Activated T-cell treated with anti-CD3 and anti-CD28 coated beads, Interleukin-2, amount 50 U/mL, for 4 hours (primary cell): ENCODE results near the gene MAGOHB. TPM values are rescaled to one million over a fixed set of nuclear protein-coding genes. Genes with fewer than 3 reads are reported as not detected.
"Not testable (repeated sequence)": the region's sequence is repeated elsewhere in the genome, so short reads cannot be mapped to it uniquely, and the experiment has no call there.

Source experiments
- ATAC-seq, 2 donors: fragments of 200-7000 bp; cut with Tn5 transposase; one replicate each; pipeline ENCODE4 v1.10.0; 2021
- DNase-seq: peaks from one replicate; pipeline ENCODE4 v3.0.0-alpha.2; 2020
- H3K27me3 Mint-ChIP-seq: one replicate; pipeline ENCODE4 v1.8.0; 2021; ENCODE audit warnings: low read depth, mixed read lengths
- H3K36me3 Mint-ChIP-seq: one replicate; pipeline ENCODE4 v1.8.0; 2022; ENCODE audit warnings: mixed read lengths; ENCODE audit not compliant: insufficient read depth
- H3K4me1 Mint-ChIP-seq: one replicate; pipeline ENCODE4 v1.8.0; 2021; ENCODE audit warnings: low read depth, mixed read lengths
- H3K4me3 Mint-ChIP-seq: one replicate; pipeline ENCODE4 v1.8.0; 2021; ENCODE audit warnings: mild to moderate bottlenecking, moderate library complexity, mixed read lengths
- H3K9me3 Mint-ChIP-seq: one replicate; pipeline ENCODE4 v1.8.0; 2021; ENCODE audit warnings: mixed read lengths
- total RNA-seq, 3 donors: library from RNA; stranded (reverse); gene quantifications; one replicate each; pipeline ENCODE4 v1.2.1, GENCODE V29; 2021

Gene MAGOHB
- total RNA-seq, 3 donors from 2014 or later = 78.1 to 104 (median 98.0) TPM

DNA sequence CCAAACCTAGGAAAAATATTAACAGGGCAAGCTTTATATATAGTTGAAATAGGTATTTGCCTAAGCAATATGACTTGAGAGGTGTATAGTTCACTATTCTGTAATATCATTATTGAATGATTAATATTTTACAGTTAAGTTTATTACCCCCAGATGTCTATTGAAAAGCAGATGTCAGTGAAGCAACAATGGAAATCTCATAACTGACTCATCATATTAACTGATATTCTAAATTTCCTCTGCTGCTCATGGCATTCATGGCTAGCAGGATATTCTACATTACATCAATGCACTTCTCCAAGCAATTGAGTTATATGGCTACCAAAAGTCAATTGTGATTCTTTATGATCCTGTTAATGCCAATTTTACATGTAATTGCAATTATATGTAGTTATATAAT lies 9.7 kb upstream of the MAGOHB start:
- DNase-seq (no peak), ATAC-seq (no peak)
- Mint-ChIP-seq H3K9me3 (no peaks in the 10 kb centered on the region), H3K4me3 (no peak overlapping the region), H3K27me3 (peaks cover 32% of the 10 kb centered on the region), H3K36me3 (no peaks in the 10 kb centered on the region), H3K4me1 (no peaks in the 10 kb centered on the region)

DNA sequence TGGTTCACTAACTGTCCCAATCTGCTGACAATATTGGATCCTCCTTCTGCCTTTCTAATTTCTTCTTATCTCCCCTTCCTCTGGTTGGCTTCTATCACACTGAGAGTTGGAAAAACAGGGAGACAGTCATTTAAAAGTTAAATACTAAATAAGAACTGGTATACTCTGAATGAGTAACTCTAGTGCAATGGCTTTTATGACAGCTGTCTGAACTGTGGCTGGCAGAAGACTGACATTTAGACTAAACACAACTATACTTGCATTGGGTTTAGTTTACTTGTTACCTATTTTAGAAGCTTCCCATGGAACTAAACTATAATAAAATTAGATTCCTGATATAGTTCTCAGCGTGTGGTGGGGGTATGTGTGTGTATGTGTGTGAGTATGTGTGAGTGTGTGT lies 7.9 kb upstream of the MAGOHB start:
- DNase-seq (no peak), ATAC-seq (no peak)
- Mint-ChIP-seq H3K36me3 (no peaks in the 10 kb centered on the region), H3K9me3 (no peaks in the 10 kb centered on the region), H3K4me1 (no peaks in the 10 kb centered on the region), H3K4me3 (no peak overlapping the region), H3K27me3 (peaks cover 29% of the 10 kb centered on the region)

DNA sequence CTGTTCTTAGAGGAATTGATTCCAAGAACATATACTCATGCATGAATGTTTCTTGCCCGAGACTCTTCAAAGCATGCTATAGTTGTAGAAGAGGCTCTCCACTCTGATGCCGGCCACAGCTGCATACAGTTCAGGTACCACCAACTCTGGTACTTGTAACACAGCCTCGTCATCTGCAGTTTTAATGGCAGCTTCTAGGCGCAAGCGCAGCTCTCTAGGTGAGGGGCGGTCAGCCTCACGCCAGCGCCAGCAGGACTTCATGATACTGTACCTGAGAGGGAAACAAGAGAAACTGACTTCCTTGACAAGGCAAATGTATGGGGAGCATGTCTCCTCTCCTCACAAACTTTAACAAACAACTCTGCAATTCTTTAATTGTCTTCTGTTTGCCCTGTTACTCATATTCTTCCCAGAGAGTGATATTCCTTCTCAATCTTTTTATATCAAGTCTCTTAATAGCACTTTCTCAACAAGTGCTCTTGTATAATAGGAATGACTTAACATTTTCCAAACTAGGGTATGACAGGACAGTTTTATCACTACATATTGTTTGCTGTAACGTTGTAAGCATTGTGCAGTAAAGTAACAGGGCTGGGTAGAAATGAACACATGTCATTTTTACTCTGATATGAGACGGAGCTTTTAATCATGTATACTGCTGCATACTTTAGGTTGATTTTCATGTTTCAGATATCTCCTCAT lies 6.8 kb upstream of the MAGOHB start:
- Mint-ChIP-seq H3K36me3 (no peaks in the 10 kb centered on the region), H3K9me3 (no peaks in the 10 kb centered on the region), H3K4me1 (peaks cover under 1% of the 10 kb centered on the region), H3K4me3 (no peak overlapping the region), H3K27me3 (peaks cover 26% of the 10 kb centered on the region)
- no peak for ATAC-seq
- DNase-seq = no peak

DNA sequence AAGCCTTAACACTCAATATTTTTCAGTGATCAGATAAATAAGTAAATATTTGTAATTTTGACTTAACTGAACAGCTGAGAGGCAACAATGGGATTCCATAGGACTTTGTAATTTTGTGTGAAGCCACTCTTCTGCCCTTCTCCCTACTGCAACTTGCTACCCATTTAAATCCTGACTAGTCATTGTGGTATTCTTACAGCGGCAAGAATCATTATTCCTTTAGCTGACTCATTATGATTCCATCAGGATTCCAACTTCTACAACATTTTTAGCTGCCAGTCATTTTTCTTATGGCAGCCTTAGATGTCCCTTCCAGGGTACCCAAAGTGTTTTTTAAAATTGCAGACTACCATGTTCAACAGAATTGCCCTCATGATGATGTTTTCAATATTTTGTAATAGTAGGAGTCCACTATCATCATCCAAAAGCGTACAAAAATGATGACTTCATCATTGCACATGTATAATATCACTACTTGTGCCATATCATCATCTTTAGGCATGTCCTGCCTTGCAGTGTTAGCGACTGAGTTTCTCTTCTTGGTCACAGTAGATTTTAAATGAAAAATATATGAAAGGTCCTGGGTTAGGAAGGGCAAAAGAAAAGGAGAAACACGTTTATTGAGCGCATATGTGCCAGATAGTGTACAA lies 5.1 kb upstream of the MAGOHB start:
- Mint-ChIP-seq H3K9me3 (no peaks in the 10 kb centered on the region), H3K4me1 (peaks cover 8% of the 10 kb centered on the region), H3K36me3 (no peaks in the 10 kb centered on the region), H3K4me3 (no peak overlapping the region), H3K27me3 (peaks cover 26% of the 10 kb centered on the region)
- ATAC-seq = no peak
- DNase-seq = no peak

DNA sequence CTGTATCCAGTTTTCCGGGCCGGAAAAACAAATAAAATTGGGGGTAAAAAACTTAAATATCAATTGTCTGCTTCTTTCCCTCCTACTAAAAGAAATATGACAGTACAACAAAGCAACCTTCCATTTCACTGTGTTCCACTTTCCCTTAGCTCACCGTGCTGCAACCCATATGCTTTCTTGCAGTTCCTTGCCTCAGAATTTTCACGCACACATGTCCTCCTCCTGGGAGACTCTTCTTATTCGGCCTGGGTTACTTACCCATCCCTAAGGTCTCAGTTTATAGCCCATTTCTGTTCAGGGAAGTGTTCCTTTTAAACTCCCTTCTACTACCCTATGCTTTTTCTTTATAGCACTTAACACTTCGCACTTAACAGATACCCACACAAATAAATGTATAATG lies 4.5 kb upstream of the MAGOHB start:
- ATAC-seq = no peak
- H3K4me1 Mint-ChIP-seq = peaks cover 12% of the 10 kb centered on the region
- peaks cover 26% of the 10 kb centered on the region for H3K27me3 Mint-ChIP-seq
- H3K36me3 Mint-ChIP-seq = peaks cover 2% of the 10 kb centered on the region
- H3K4me3 Mint-ChIP-seq = no peak overlapping the region
- no peaks in the 10 kb centered on the region for H3K9me3 Mint-ChIP-seq
- no peak for DNase-seq

DNA sequence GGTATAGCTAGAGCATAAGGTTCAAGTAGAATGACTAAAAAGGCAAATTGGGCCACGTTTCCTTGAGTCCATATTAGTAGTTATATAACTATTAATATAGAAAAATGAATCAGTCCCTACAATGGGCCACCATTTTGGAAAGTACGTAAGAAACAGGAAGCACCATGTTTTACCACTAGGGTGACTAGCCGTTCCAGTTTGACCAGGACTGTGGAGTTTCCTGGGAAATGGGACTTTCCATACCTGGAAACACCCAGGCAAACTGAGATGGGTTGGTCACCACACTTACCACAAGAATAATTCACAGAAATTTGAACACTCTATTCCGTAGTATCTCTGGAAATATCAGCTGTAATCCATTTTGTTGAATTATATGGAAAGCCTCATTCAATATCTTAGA lies 2.1 kb upstream of the MAGOHB start:
- H3K4me3 Mint-ChIP-seq = no peak overlapping the region
- no peak for ATAC-seq

DNA sequence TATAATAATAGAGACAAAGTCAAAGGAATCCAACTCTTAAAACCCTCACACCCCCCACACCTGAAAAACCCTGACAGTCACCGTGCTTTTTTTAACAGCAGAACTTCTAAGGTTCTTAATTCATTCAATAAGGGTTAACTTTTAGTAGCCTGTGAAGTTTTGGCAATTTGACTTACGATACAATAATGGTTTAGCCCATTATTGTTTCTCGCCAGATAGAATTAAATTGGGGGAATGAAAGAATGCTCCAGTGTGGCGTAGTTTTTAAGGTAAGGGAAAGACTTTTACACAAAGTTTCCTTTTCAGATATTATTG lies 604 bp upstream of the MAGOHB start:
- Mint-ChIP-seq H3K4me1 (peaks cover 25% of the 10 kb centered on the region), H3K36me3 (peaks cover 20% of the 10 kb centered on the region), H3K4me3 (peak overlapping the region; percentile 100), H3K27me3 (peaks cover 7% of the 10 kb centered on the region), H3K9me3 (no peaks in the 10 kb centered on the region)
- DNase-seq (no peak), ATAC-seq (peak in 1 of 2 donors; percentile 61)

More for the DNA sequence above, 2.1 kb upstream of the MAGOHB start:
- Mint-ChIP-seq H3K4me1 (peaks cover 25% of the 10 kb centered on the region), H3K9me3 (no peaks in the 10 kb centered on the region), H3K36me3 (peaks cover 8% of the 10 kb centered on the region), H3K27me3 (peaks cover 18% of the 10 kb centered on the region)
- DNase-seq = no peak

DNA sequence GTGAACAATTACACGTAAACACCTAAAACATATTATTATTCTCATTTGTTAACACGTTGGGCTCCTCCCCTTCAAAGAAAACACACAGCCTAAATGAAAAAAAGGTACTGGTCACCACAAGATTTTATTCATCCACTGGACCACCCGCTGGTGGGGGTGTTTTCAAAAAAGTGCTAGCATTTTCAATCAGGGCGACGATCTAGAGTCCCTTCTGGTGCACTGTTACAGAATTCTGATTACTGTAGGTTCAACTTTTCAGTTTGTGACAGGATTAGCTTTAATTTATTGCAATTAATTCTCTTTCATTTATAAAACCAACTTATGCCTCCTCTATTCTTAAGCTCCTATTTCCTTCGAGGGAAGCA lies 443 bp downstream of the MAGOHB start:
- DNase-seq (no peak), ATAC-seq (peak in 1 of 2 donors; percentile 3)
- Mint-ChIP-seq H3K9me3 (no peaks in the 10 kb centered on the region), H3K4me1 (peaks cover 25% of the 10 kb centered on the region), H3K36me3 (peaks cover 20% of the 10 kb centered on the region), H3K27me3 (peaks cover 4% of the 10 kb centered on the region), H3K4me3 (peak overlapping the region; percentile 100)

DNA sequence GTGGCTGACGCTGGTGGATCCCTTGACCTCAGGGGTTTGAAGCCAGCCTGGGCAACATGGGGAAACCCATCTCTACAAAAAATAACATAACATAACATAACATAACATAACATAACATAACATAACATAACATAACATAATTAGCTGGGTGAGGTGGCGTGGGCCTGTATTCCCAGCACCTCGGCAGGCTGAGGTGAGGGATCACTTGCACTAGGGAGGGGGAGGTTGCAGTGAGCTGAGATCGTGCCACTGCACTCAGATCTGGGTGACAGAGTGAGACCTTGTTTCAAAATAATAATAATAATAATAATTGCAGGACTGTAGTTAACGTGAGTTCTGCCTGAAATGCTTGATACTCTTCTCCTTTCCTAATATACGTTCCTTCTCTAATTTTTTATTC lies 1.3 kb downstream of the MAGOHB start:
- peak overlapping the region; percentile 100 for H3K4me3 Mint-ChIP-seq
- ATAC-seq = no peak
- DNase-seq = no peak
- peaks cover 25% of the 10 kb centered on the region for H3K4me1 Mint-ChIP-seq
- H3K9me3 Mint-ChIP-seq = no peaks in the 10 kb centered on the region
- H3K27me3 Mint-ChIP-seq = no peaks in the 10 kb centered on the region
- H3K36me3 Mint-ChIP-seq = peaks cover 24% of the 10 kb centered on the region

DNA sequence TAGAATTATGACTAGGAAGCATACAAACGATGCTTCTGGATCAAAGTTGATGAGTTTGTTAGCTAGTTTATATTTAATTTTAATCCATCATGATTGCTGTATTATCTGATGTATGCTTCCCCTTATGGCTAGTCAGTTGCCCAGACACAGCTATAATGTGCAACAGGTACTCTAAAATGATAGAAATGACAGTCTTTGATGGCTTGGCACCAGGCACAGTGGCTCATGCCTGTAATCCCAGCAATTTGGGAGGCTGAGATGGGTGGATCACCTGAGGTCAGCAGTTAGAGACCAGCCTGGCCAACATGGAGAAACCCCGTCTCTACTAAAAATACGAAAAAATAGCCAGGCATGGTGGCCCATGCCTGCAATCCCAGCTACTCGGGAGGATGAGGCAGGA lies 2.2 kb downstream of the MAGOHB start:
- H3K9me3 Mint-ChIP-seq, H3K27me3 Mint-ChIP-seq, DNase-seq, ATAC-seq: not testable (repeated sequence)
- H3K36me3 Mint-ChIP-seq = peaks cover 26% of the 10 kb centered on the region
- peak overlapping the region; percentile 100 for H3K4me3 Mint-ChIP-seq
- H3K4me1 Mint-ChIP-seq = peaks cover 25% of the 10 kb centered on the region

DNA sequence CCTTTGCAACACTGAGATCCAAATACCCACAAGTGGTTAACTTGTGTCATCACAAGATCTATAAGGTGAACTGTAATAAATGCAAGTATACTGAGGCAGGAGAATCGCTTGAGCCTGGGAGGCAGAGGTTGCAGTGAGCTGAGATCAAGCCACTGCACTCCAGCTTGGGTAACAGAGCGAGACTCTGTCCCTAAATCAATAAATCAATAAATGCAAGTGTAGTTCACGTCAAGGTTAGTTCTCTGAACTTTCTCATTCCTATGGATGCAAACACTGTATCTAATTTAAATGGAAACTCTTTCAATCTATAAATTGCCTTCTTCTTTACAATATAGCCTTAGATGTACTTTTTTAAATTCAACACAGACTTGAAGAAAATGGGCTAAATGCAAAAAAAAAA lies 3.2 kb downstream of the MAGOHB start:
- peaks cover 24% of the 10 kb centered on the region for H3K4me1 Mint-ChIP-seq
- H3K27me3 Mint-ChIP-seq = no peaks in the 10 kb centered on the region

DNA sequence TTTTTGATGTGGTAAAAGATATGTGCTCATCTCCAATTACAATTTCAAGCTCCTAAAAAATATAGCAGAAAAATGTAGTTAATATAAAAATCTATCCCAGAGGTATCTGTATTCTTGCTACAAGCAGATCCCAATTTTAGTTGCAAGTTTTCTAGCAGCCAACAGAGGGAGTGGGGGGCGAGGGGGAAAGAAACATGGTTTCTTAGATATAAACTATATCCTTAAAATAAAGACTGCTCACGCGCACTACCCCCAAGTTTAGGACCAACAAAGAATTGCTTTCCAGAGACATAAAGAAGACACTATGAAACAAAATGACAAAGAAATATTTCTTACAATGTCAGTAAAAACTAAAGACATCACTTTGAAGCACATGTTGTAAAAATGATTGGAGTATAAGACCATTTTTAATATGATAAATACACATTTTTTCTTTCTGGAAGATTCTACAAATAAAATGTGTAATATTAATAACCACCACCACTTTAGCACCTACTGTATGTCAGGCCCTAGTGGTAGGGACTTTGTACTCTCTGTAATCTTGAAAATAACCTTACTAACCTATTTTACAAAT lies 5.4 kb downstream of the MAGOHB start:
- Mint-ChIP-seq H3K4me3 (no peak overlapping the region), H3K4me1 (peaks cover 14% of the 10 kb centered on the region), H3K27me3 (no peaks in the 10 kb centered on the region), H3K9me3 (no peaks in the 10 kb centered on the region), H3K36me3 (peaks cover 39% of the 10 kb centered on the region)
- ATAC-seq = no peak
- DNase-seq = no peak

More for the DNA sequence above, 3.2 kb downstream of the MAGOHB start:
- Mint-ChIP-seq H3K9me3 (no peaks in the 10 kb centered on the region), H3K36me3 (peaks cover 30% of the 10 kb centered on the region), H3K4me3 (no peak overlapping the region)
- DNase-seq (no peak), ATAC-seq (no peak)

DNA sequence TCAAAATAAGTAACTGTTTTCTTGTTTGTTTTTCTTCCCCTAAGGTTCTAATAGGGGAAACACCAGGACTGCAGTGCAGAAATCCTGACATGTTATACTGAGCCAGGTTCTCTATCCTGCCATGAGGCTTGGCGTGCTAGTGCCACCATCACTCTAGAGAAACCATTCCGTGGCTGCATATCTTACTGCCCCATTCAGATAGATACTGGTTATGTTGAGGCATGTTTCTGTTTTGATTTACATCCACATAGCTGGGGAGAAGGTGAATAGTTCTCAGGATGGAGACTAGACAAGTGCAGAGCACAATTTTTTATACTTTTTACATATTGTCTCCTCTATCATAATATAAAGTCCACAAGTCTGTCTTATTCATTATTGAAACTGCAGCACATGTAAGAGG lies 11.5 kb downstream of the MAGOHB start:
- no peak for DNase-seq
- H3K27me3 Mint-ChIP-seq = no peaks in the 10 kb centered on the region
- H3K4me1 Mint-ChIP-seq = peaks cover 6% of the 10 kb centered on the region
- H3K36me3 Mint-ChIP-seq = peaks cover 26% of the 10 kb centered on the region
- H3K9me3 Mint-ChIP-seq = no peaks in the 10 kb centered on the region
- ATAC-seq = no peak
- H3K4me3 Mint-ChIP-seq = no peak overlapping the region

DNA sequence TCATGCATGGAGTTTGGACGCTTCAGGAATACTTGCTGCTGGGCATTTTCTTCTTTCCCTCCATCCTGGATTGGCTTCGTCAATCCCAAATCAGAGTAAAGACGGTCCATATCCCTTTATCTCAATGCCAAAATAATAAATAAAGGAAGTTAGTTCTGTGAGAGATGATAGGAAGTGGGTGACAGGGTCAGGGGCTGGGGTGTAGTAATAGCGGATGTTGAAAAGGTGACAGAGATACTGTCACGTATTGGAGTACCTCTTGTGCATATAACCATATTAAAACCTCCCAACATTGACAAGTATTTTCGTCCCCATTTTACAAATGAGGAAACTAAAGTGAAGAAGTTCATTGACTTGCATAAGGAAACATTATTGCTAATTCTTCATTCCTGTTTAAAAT lies 12.4 kb downstream of the MAGOHB start:
- H3K9me3 Mint-ChIP-seq = no peaks in the 10 kb centered on the region
- no peak for ATAC-seq
- H3K27me3 Mint-ChIP-seq = no peaks in the 10 kb centered on the region
- peaks cover 34% of the 10 kb centered on the region for H3K36me3 Mint-ChIP-seq
- no peak for DNase-seq
- peaks cover 6% of the 10 kb centered on the region for H3K4me1 Mint-ChIP-seq
- no peak overlapping the region for H3K4me3 Mint-ChIP-seq

DNA sequence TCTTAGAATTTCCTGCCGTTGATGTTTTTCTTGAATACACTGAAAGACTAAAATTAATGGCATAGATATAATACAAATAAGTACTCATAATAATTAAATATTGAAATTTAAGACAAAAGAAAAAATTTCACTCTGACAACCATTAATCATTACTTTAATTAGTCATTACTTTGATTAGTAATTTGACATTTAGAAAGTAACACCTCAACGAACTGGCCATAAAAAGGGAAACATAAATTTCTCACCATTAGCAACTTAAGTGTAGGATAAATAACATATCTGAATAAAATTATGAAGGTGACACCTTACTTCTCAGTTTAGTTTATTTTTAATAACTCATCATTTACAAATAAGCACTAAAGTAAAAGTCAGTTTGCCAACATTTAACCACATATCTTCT lies 17.5 kb downstream of the MAGOHB start:
- H3K27me3 Mint-ChIP-seq = no peaks in the 10 kb centered on the region
- ATAC-seq = no peak

More for the DNA sequence above, 17.5 kb downstream of the MAGOHB start:
- no peaks in the 10 kb centered on the region for H3K9me3 Mint-ChIP-seq
- no peak overlapping the region for H3K4me3 Mint-ChIP-seq
- H3K4me1 Mint-ChIP-seq = no peaks in the 10 kb centered on the region
- no peak for DNase-seq
- peaks cover 29% of the 10 kb centered on the region for H3K36me3 Mint-ChIP-seq
